ENCODE data around the gene TUBG2.

DNA sequence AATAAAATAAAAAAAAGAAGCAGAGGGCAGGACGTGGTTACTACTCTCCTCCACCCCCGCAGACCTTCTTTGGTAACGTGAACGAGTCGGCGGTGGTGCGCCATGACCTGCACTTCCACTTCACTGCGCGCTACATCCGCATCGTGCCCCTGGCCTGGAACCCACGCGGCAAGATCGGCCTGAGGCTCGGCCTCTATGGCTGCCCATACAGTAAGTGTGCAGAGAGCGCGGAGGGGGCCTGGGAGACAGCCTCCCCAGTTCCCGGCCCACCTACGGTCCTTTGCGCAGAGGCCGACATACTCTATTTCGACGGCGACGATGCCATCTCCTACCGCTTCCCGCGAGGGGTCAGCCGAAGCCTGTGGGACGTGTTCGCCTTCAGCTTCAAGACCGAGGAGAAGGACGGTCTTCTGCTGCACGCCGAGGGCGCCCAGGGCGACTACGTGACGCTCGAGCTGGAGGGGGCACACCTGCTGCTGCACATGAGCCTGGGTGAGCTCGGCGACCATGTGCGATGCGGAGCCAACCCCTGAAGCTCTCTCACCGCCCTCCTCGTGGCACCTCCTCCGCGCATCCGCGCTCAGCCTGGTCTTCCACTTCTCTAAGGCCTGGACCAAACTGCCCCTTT, 26.0 kb downstream of the TUBG2 start:
- TF ChIP-seq, protein P1, sequence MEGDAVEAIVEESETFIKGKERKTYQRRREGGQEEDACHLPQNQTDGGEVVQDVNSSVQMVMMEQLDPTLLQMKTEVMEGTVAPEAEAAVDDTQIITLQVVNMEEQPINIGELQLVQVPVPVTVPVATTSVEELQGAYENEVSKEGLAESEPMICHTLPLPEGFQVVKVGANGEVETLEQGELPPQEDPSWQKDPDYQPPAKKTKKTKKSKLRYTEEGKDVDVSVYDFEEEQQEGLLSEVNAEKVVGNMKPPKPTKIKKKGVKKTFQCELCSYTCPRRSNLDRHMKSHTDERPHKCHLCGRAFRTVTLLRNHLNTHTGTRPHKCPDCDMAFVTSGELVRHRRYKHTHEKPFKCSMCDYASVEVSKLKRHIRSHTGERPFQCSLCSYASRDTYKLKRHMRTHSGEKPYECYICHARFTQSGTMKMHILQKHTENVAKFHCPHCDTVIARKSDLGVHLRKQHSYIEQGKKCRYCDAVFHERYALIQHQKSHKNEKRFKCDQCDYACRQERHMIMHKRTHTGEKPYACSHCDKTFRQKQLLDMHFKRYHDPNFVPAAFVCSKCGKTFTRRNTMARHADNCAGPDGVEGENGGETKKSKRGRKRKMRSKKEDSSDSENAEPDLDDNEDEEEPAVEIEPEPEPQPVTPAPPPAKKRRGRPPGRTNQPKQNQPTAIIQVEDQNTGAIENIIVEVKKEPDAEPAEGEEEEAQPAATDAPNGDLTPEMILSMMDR (IDR thresholded peaks at IDR 0.05), result no peak
- no peak for TF ChIP-seq POLR2A (IDR thresholded peaks at IDR 0.05)
- TF ChIP-seq POLR2AphosphoS5 (IDR thresholded peaks at IDR 0.05; ENCODE audit: insufficient read depth in 1 of 2, low read depth in 1 of 2), result no peak
